Measurements from ENCODE around the gene MMP28.

Gene MMP28, protein sequence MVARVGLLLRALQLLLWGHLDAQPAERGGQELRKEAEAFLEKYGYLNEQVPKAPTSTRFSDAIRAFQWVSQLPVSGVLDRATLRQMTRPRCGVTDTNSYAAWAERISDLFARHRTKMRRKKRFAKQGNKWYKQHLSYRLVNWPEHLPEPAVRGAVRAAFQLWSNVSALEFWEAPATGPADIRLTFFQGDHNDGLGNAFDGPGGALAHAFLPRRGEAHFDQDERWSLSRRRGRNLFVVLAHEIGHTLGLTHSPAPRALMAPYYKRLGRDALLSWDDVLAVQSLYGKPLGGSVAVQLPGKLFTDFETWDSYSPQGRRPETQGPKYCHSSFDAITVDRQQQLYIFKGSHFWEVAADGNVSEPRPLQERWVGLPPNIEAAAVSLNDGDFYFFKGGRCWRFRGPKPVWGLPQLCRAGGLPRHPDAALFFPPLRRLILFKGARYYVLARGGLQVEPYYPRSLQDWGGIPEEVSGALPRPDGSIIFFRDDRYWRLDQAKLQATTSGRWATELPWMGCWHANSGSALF

GRCh38 chr17:35795007-35795870 is at the start of gene MMP28:
MMP28 (minus strand) TSS chr17:35795641; CDS start chr17:35795377, 264 bp downstream.
- TF ChIP-seq BHLHE40 (IDR thresholded peaks at IDR 0.05; ENCODE audit: borderline replicate concordance): no peak
- no peak for TF ChIP-seq LEF1 (IDR thresholded peaks at IDR 0.05; ENCODE audit: borderline replicate concordance)
- TF ChIP-seq ZNF384 (IDR thresholded peaks at IDR 0.05): no peak
- no peak for TF ChIP-seq ELF4 (IDR thresholded peaks at IDR 0.05)
- no peak for TF ChIP-seq SP1 (IDR thresholded peaks at IDR 0.05)
- no peak for TF ChIP-seq TARDBP (IDR thresholded peaks at IDR 0.05)
- TF ChIP-seq PKNOX1 (IDR thresholded peaks at IDR 0.05): no peak
- TF ChIP-seq HDGF (IDR thresholded peaks at IDR 0.05; ENCODE audit: borderline replicate concordance): no peak
- TF ChIP-seq FOXM1 (IDR thresholded peaks at IDR 0.05; ENCODE audit: borderline replicate concordance): no peak
- no peak for TF ChIP-seq SUZ12 (IDR thresholded peaks at IDR 0.05)
- TF ChIP-seq NFRKB (IDR thresholded peaks at IDR 0.05): no peak
- TF ChIP-seq CTBP1 (IDR thresholded peaks at IDR 0.05; ENCODE audit: borderline replicate concordance): no peak
- TF ChIP-seq FOXA1 (IDR thresholded peaks at IDR 0.05): no peak
- no peak for TF ChIP-seq FOXK2 (IDR thresholded peaks at IDR 0.05)
- no peak; the same call in 1 of the 2 replicates for TF ChIP-seq L3MBTL2 (conservative IDR thresholded peaks at IDR 0.05)
- no peak for TF ChIP-seq ARNT (IDR thresholded peaks at IDR 0.05)
- CTCF ChIA-PET: interaction anchor here (0.7 to 0.9 kb wide), 3 partner anchors 14 to 31 kb away, joined by 3 to 5 read pairs (median 5); partner anchors contain the start of gene TAF15
- DNase-seq (ENCODE audit: extremely low spot score): peak; percentile 33
- POLR2A ChIA-PET: interaction anchor here (1.4 to 10.1 kb wide), 2 partner anchors 14 to 217 kb away, joined by 4 to 109 read pairs; partner anchors contain the start of genes PEX12 and TAF15

GRCh38 chr17:35844547-35844946 is 49.1 kb upstream of the MMP28 start:
- CTCF ChIA-PET: no interaction called here
- POLR2A ChIA-PET: no interaction called here
- no peak for TF ChIP-seq BHLHE40 (IDR thresholded peaks at IDR 0.05; ENCODE audit: borderline replicate concordance)
- TF ChIP-seq ARNT (IDR thresholded peaks at IDR 0.05): no peak
- no peak for TF ChIP-seq SUZ12 (IDR thresholded peaks at IDR 0.05)
- no peak for TF ChIP-seq L3MBTL2 (conservative IDR thresholded peaks at IDR 0.05)
- TF ChIP-seq FOXA1 (IDR thresholded peaks at IDR 0.05): no peak
- TF ChIP-seq SP1 (IDR thresholded peaks at IDR 0.05): no peak
- TF ChIP-seq FOXM1 (IDR thresholded peaks at IDR 0.05; ENCODE audit: borderline replicate concordance): no peak
- no peak for TF ChIP-seq ZNF384 (IDR thresholded peaks at IDR 0.05)
- no peak for TF ChIP-seq CTBP1 (IDR thresholded peaks at IDR 0.05; ENCODE audit: borderline replicate concordance)
- TF ChIP-seq TARDBP (IDR thresholded peaks at IDR 0.05): no peak
- no peak for TF ChIP-seq HDGF (IDR thresholded peaks at IDR 0.05; ENCODE audit: borderline replicate concordance)
- no peak for TF ChIP-seq FOXK2 (IDR thresholded peaks at IDR 0.05)
- no peak for DNase-seq (ENCODE audit: extremely low spot score)

DNA sequence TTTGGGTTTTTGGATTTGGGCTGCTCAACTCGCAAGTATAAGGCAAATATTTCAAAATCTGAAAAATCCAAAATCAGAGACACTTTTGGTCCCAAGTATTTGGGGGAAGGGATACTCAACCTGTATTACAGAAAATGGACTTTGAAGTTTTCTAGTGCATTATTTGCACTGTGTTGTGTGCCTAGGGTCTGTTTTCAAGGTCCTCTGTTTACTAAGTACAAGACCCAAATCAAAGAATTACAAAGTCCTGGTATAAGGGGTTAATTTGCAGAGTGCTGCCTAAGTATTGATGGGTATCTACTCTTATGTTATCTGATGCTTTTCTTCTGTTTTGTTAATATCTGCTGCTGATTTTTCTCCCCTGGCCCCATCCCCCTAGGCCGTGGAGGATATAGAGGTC is 48.3 kb upstream of the MMP28 start:
- CTCF ChIA-PET: no interaction called here
- no peak for TF ChIP-seq LEF1 (IDR thresholded peaks at IDR 0.05; ENCODE audit: borderline replicate concordance)
- TF ChIP-seq FOXA1 (IDR thresholded peaks at IDR 0.05): no peak
- no peak for TF ChIP-seq FOXM1 (IDR thresholded peaks at IDR 0.05; ENCODE audit: borderline replicate concordance)
- no peak for TF ChIP-seq ELF4 (IDR thresholded peaks at IDR 0.05)
- TF ChIP-seq L3MBTL2 (conservative IDR thresholded peaks at IDR 0.05): no peak
- TF ChIP-seq HDGF (IDR thresholded peaks at IDR 0.05; ENCODE audit: borderline replicate concordance): no peak
- TF ChIP-seq CTBP1 (IDR thresholded peaks at IDR 0.05; ENCODE audit: borderline replicate concordance): no peak
- POLR2A ChIA-PET: no interaction called here
- no peak for DNase-seq (ENCODE audit: extremely low spot score)

DNA sequence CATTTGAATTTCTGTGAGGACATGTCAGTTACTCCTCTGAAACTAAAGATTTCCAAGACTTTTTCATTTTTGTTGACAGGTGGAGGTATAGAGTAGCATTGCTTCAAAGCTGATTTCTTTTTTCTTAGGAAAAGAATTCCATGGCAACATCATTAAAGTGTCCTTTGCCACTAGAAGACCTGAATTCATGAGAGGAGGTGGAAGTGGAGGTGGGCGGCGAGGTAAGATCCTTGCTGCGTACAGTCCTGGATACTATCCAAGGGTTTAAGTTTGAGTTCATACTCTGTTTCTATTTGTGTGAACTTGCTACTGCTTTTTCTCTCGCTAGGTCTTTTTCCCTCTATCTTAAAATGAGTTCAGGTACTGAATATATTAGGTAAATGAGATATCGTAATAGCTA is 46.8 kb upstream of the MMP28 start:
- DNase-seq (ENCODE audit: extremely low spot score): no peak
- TF ChIP-seq FOXM1 (IDR thresholded peaks at IDR 0.05; ENCODE audit: borderline replicate concordance): no peak
- no peak for TF ChIP-seq LEF1 (IDR thresholded peaks at IDR 0.05; ENCODE audit: borderline replicate concordance)
- TF ChIP-seq BHLHE40 (IDR thresholded peaks at IDR 0.05; ENCODE audit: borderline replicate concordance): no peak
- TF ChIP-seq SP1 (IDR thresholded peaks at IDR 0.05): no peak
- no peak for TF ChIP-seq L3MBTL2 (conservative IDR thresholded peaks at IDR 0.05)
- ChIA-PET POLR2A (no interaction called here), CTCF (no interaction called here)

- TF ChIP-seq ARNT (IDR thresholded peaks at IDR 0.05) (no peak), TARDBP (IDR thresholded peaks at IDR 0.05) (no peak), SP1 (IDR thresholded peaks at IDR 0.05) (no peak), BHLHE40 (IDR thresholded peaks at IDR 0.05; ENCODE audit: borderline replicate concordance) (no peak), SUZ12 (IDR thresholded peaks at IDR 0.05) (no peak), LEF1 (IDR thresholded peaks at IDR 0.05; ENCODE audit: borderline replicate concordance) (no peak), ELF4 (IDR thresholded peaks at IDR 0.05) (no peak), NFRKB (IDR thresholded peaks at IDR 0.05) (no peak), CTBP1 (IDR thresholded peaks at IDR 0.05; ENCODE audit: borderline replicate concordance) (no peak), FOXM1 (IDR thresholded peaks at IDR 0.05; ENCODE audit: borderline replicate concordance) (no peak), FOXA1 (IDR thresholded peaks at IDR 0.05) (no peak), PKNOX1 (IDR thresholded peaks at IDR 0.05) (no peak), FOXK2 (IDR thresholded peaks at IDR 0.05) (no peak), HDGF (IDR thresholded peaks at IDR 0.05; ENCODE audit: borderline replicate concordance) (no peak), ZNF384 (IDR thresholded peaks at IDR 0.05) (no peak)
- ChIA-PET POLR2A (no interaction called here), CTCF (no interaction called here)
- DNase-seq (ENCODE audit: extremely low spot score): no peak
Measured at GRCh38 chr17:35841505-35841904, 46.1 kb upstream of the MMP28 start.
